ENCODE data around the gene CMC2.

CMC2 gene

GRCh38 chr16:81006813-81007695, at the start of gene CMC2, which contains the start of gene CENPN:
CMC2 (minus strand) TSS chr16:81006885; CDS start chr16:80997394, 9,491 bp downstream.
CENPN (plus strand) TSS chr16:81007214; CDS start chr16:81011940, 4,726 bp downstream.
- ATAC-seq (replicated peaks) = peak; percentile 90 to 91

GRCh38 chr16:81053761-81054160, 47.1 kb upstream of the CMC2 start:
- DNase-seq (no peak), ATAC-seq (replicated peaks) (no peak)
- Mint-ChIP-seq H3K4me3 (no peak overlapping the region), H3K4me1 (peaks cover 0 to 1% of the 10 kb centered on the region in 2 donors), H3K27me3 (no peaks in the 10 kb centered on the region), H3K36me3 (peaks cover under 1 to 14% of the 10 kb centered on the region in 2 donors), H3K9me3 (peaks cover 6 to 19% of the 10 kb centered on the region in 2 donors), H3K27ac (no peak overlapping the region)

More at GRCh38 chr16:81006813-81007695, at the start of gene CMC2, which contains the start of gene CENPN:
- Mint-ChIP-seq H3K9me3 (no peaks in the 10 kb centered on the region), H3K36me3 (peaks cover 3 to 21% of the 10 kb centered on the region in 2 donors), H3K4me1 (peaks cover 22 to 50% of the 10 kb centered on the region in 2 donors), H3K27me3 (no peaks in the 10 kb centered on the region), H3K4me3 (peak within 1 kb of the TSS; percentile 96 to 98), H3K27ac (peak within 1 kb of the TSS; percentile 100)
- DNase-seq = peak; percentile 97

GRCh38 chr16:81042821-81043220, 36.1 kb upstream of the CMC2 start:
- Mint-ChIP-seq H3K4me3 (no peak overlapping the region), H3K27ac (no peak overlapping the region), H3K36me3 (peaks cover 26 to 44% of the 10 kb centered on the region in 2 donors), H3K9me3 (no peaks in the 10 kb centered on the region), H3K4me1 (peaks cover 5% of the 10 kb centered on the region in 2 donors), H3K27me3 (no peaks in the 10 kb centered on the region)
- no peak for DNase-seq
- no peak for ATAC-seq (replicated peaks)

GRCh38 chr16:81041696-81042095, 35.0 kb upstream of the CMC2 start:
- H3K4me3 Mint-ChIP-seq = no peak overlapping the region
- no peaks in the 10 kb centered on the region for H3K9me3 Mint-ChIP-seq
- H3K27me3 Mint-ChIP-seq = no peaks in the 10 kb centered on the region
- ATAC-seq (replicated peaks) (no peak), DNase-seq (no peak)
- H3K36me3 Mint-ChIP-seq = peaks cover 26 to 44% of the 10 kb centered on the region in 2 donors
- H3K27ac Mint-ChIP-seq = no peak overlapping the region
- H3K4me1 Mint-ChIP-seq = peaks cover 11 to 16% of the 10 kb centered on the region in 2 donors

- Mint-ChIP-seq H3K4me3 (no peak overlapping the region), H3K27me3 (no peaks in the 10 kb centered on the region), H3K36me3 (peaks cover 26 to 44% of the 10 kb centered on the region in 2 donors), H3K4me1 (peaks cover 11 to 20% of the 10 kb centered on the region in 2 donors), H3K27ac (no peak overlapping the region), H3K9me3 (no peaks in the 10 kb centered on the region)
- ATAC-seq (replicated peaks) (no peak), DNase-seq (no peak)
Measured at GRCh38 chr16:81040842-81041241, 34.2 kb upstream of the CMC2 start.

GRCh38 chr16:81040131-81040530, 33.4 kb upstream of the CMC2 start:
- Mint-ChIP-seq H3K4me1 (peaks cover 13 to 20% of the 10 kb centered on the region in 2 donors), H3K9me3 (no peaks in the 10 kb centered on the region), H3K4me3 (no peak overlapping the region), H3K27ac (no peak overlapping the region), H3K36me3 (peaks cover 21 to 39% of the 10 kb centered on the region in 2 donors), H3K27me3 (no peaks in the 10 kb centered on the region)
- DNase-seq = no peak
- no peak for ATAC-seq (replicated peaks)

GRCh38 chr16:81036751-81037350, 30.2 kb upstream of the CMC2 start:
- no peak for DNase-seq
- H3K9me3 Mint-ChIP-seq = no peaks in the 10 kb centered on the region

GRCh38 chr16:81035975-81036750, 29.5 kb upstream of the CMC2 start:
- Mint-ChIP-seq H3K36me3 (peaks cover 14 to 30% of the 10 kb centered on the region in 2 donors), H3K27ac (peak overlapping the region; percentile 31), H3K9me3 (no peaks in the 10 kb centered on the region), H3K27me3 (no peaks in the 10 kb centered on the region), H3K4me1 (peaks cover 13 to 20% of the 10 kb centered on the region in 2 donors), H3K4me3 (peak overlapping the region; percentile 82 to 85)
- ATAC-seq (replicated peaks) = peak; percentile 75 to 78
- DNase-seq = peak; percentile 33

More at GRCh38 chr16:81036751-81037350, 30.2 kb upstream of the CMC2 start:
- H3K36me3 Mint-ChIP-seq = peaks cover 12 to 29% of the 10 kb centered on the region in 2 donors
- no peak for ATAC-seq (replicated peaks)
- no peaks in the 10 kb centered on the region for H3K27me3 Mint-ChIP-seq
- peak overlapping the region; percentile 82 to 85 for H3K4me3 Mint-ChIP-seq
- H3K27ac Mint-ChIP-seq = peak overlapping the region; percentile 31
- peaks cover 13 to 20% of the 10 kb centered on the region in 2 donors for H3K4me1 Mint-ChIP-seq

GRCh38 chr16:81035398-81035974, 28.8 kb upstream of the CMC2 start, which contains the start of gene ATMIN:
ATMIN (plus strand) TSS chr16:81035842; CDS start chr16:81035871, 29 bp downstream.
- Mint-ChIP-seq H3K27me3 (no peaks in the 10 kb centered on the region), H3K4me1 (peaks cover 13 to 20% of the 10 kb centered on the region in 2 donors), H3K27ac (peak within 1 kb of the TSS; percentile 31), H3K9me3 (no peaks in the 10 kb centered on the region), H3K4me3 (peak within 1 kb of the TSS; percentile 82 to 85), H3K36me3 (peaks cover 12 to 27% of the 10 kb centered on the region in 2 donors)
- peak; percentile 96 to 97 for ATAC-seq (replicated peaks)
- DNase-seq = peak; percentile 81

- Mint-ChIP-seq H3K36me3 (peaks cover 31 to 49% of the 10 kb centered on the region in 2 donors), H3K27me3 (no peaks in the 10 kb centered on the region), H3K4me1 (no peaks in the 10 kb centered on the region), H3K9me3 (no peaks in the 10 kb centered on the region), H3K4me3 (no peak overlapping the region), H3K27ac (no peak overlapping the region)
- ATAC-seq (replicated peaks) (no peak), DNase-seq (no peak)
Measured at GRCh38 chr16:81029930-81030604, 23.4 kb upstream of the CMC2 start.

GRCh38 chr16:81026429-81026828, 19.7 kb upstream of the CMC2 start:
- no peak for DNase-seq
- Mint-ChIP-seq H3K4me3 (no peak overlapping the region), H3K4me1 (no peaks in the 10 kb centered on the region), H3K27ac (no peak overlapping the region), H3K36me3 (peaks cover 32 to 56% of the 10 kb centered on the region in 2 donors), H3K9me3 (no peaks in the 10 kb centered on the region), H3K27me3 (no peaks in the 10 kb centered on the region)
- no peak for ATAC-seq (replicated peaks)

- Mint-ChIP-seq H3K4me3 (no peak overlapping the region), H3K27ac (no peak overlapping the region), H3K9me3 (no peaks in the 10 kb centered on the region), H3K4me1 (no peaks in the 10 kb centered on the region), H3K27me3 (no peaks in the 10 kb centered on the region), H3K36me3 (peaks cover 24 to 63% of the 10 kb centered on the region in 2 donors)
- no peak for DNase-seq
- no peak for ATAC-seq (replicated peaks)
Measured at GRCh38 chr16:81018496-81018895, 11.8 kb upstream of the CMC2 start.

- Mint-ChIP-seq H3K27ac (no peak overlapping the region), H3K9me3 (no peaks in the 10 kb centered on the region), H3K4me1 (peaks cover 0 to 4% of the 10 kb centered on the region in 2 donors), H3K36me3 (peaks cover 28 to 65% of the 10 kb centered on the region in 2 donors), H3K4me3 (no peak overlapping the region), H3K27me3 (no peaks in the 10 kb centered on the region)
- no peak for DNase-seq
- ATAC-seq (replicated peaks) = no peak
Measured at GRCh38 chr16:81014672-81015071, 8.0 kb upstream of the CMC2 start.

Measured in stimulated activated naive B cell treated with anti-CD40 and anti-IgM and Interleukin-4, amounts not matched to agents 10 μg/mL and 1 μg/mL and 100 μg/mL, for 72 hours (primary cell).